Panc1 (cell line): ENCODE results near the gene SPACA7. TPM values are rescaled to one million over a fixed set of nuclear protein-coding genes. Genes with fewer than 3 reads are reported as not detected.

ENCODE experiments used
- ATAC-seq: fragments of 200-7000 bp; cut with Tn5 transposase; 2 replicates; pipeline ENCODE4 v1.9.1; 2020; ENCODE audit warnings: mild to moderate bottlenecking, moderate library complexity
- BruUV-seq: library from RNA; stranded (reverse); fragments of 400-500 nt; replicated peaks from 2 replicates; lab custom pipeline; 2021; lab: Mats Ljungman, UMichigan
- CTCF ChIA-PET: fragments of 300-600 bp; sonication (Branson Sonifier 250); formaldehyde crosslinking; loops from one replicate; lab custom pipeline; 2022; ENCODE audit warnings: antibody characterized with exemption; lab: Charles Lee
- POLR2A ChIA-PET: fragments of 300-600 bp; sonication (Branson Sonifier 250); formaldehyde crosslinking; loops from one replicate; lab custom pipeline; 2022; ENCODE audit warnings: antibody characterized with exemption; lab: Charles Lee
- DNase-seq: peaks from one replicate; pipeline ENCODE4 v3.0.0-alpha.2; 2010; ENCODE audit warnings: low read depth, low spot score
- H3K27ac ChIP-seq: 2 replicates; pipeline ENCODE4 v1.5.1; 2011; ENCODE audit warnings: mild to moderate bottlenecking, low read length, inconsistent platforms
- H3K27me3 ChIP-seq: fragments of 200-500 bp; sonication (Bioruptor generic); 2 replicates; pipeline ENCODE4 v1.6.0; 2014; ENCODE audit warnings: low read length, inconsistent platforms; ENCODE audit not compliant: control insufficient read depth, insufficient read depth
- H3K36me3 ChIP-seq: fragments of 200-500 bp; sonication (Bioruptor generic); 2 replicates; pipeline ENCODE4 v1.5.1; 2014; ENCODE audit warnings: inconsistent platforms, mild to moderate bottlenecking, low read length, moderate library complexity; ENCODE audit not compliant: control insufficient read depth, insufficient read depth
- H3K4me1 ChIP-seq: 2 replicates; pipeline ENCODE4 v1.5.1; 2011; ENCODE audit warnings: inconsistent platforms, mild to moderate bottlenecking, low read length, moderate library complexity; ENCODE audit not compliant: control insufficient read depth, insufficient read depth
- H3K4me3 ChIP-seq, 2 experiments: 2 replicates each; pipeline ENCODE4 v1.5.1; 2011 to 2012; ENCODE audit warnings: low read depth in 2 of 2, low read length in 2 of 2, mild to moderate bottlenecking in 2 of 2, inconsistent platforms in 1 of 2, moderate library complexity in 1 of 2
- H3K9me3 ChIP-seq: fragments of 200-500 bp; sonication (Bioruptor generic); 2 replicates; pipeline ENCODE4 v1.5.1; 2014; ENCODE audit warnings: low read depth, mild to moderate bottlenecking, inconsistent platforms, low read length, moderate library complexity; ENCODE audit not compliant: control insufficient read depth, insufficient read depth
- POLR2AphosphoS5 ChIP-seq: IDR thresholded peaks from 2 replicates; pipeline ENCODE4 v1.6.1; 2012; ENCODE audit warnings: mild to moderate bottlenecking, low read depth, low read length, moderate library complexity
- SIN3A ChIP-seq: IDR thresholded peaks from 2 replicates; pipeline ENCODE4 v1.6.1; 2012; ENCODE audit warnings: low read depth, mild to moderate bottlenecking, low read length, moderate library complexity, borderline replicate concordance; ENCODE audit not compliant: insufficient read depth
- TCF7L2 ChIP-seq: IDR thresholded peaks from 2 replicates; pipeline ENCODE4 v1.6.1; 2011; ENCODE audit warnings: mild to moderate bottlenecking, low read depth, low read length, inconsistent platforms
- in situ Hi-C: cut with HindIII; loops from 2 replicates; pipeline ENCODE4 v1.10.0; 2016; ENCODE audit warnings: low sequenced_read_pairs, low pct_unique_long_range_greater_than_20kb
- intact Hi-C: fragments of 100-400 bp; cut with micrococcal nuclease; formaldehyde crosslinking; loops from one replicate; pipeline ENCODE4 v1.10.0; 2022; ENCODE audit not compliant: unreplicated experiment
- total RNA-seq: library from RNA; stranded (reverse); gene quantifications from one replicate; pipeline ENCODE4 v1.2.1, GENCODE V29; 2021; ENCODE audit not compliant: unreplicated experiment
- TF ChIP-seq, protein P1 (sequence below): fragments of 450-650 bp; IDR thresholded peaks from 2 replicates; pipeline ENCODE4 v1.5.1; 2017; ENCODE audit warnings: mild to moderate bottlenecking
- TF ChIP-seq, protein P2 (sequence below), 2 experiments: IDR thresholded peaks; 2 replicates each; pipeline ENCODE4 v1.6.1; 2011 to 2012; ENCODE audit warnings: low read depth in 2 of 2, control low read depth in 1 of 2, low read length in 1 of 2, mild to moderate bottlenecking in 1 of 2, moderate library complexity in 1 of 2; ENCODE audit not compliant: insufficient read depth in 1 of 2

Gene SPACA7
- total RNA-seq, 1 experiment from 2014 or later = not detected

DNA sequence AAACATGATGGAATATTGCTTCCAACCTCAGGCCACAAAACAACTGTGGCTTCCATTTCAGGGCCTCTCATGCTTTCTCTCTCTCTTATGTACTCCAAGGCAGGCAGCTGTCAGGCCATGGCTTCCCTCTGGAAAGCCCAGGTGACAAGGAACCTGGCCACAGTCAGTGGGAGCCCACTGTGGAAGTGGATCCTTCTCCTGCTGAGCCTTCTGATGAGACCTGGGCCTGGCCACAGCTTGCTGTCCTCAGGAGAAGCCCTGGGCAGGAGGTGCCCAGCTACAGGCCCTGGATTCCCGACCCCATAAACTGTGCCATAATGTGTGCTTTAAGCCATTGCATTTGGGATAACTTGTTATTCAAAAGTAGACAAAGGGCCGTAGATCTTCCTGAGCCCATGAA, 71.2 kb downstream of the SPACA7 start:
- Histone ChIP-seq H3K27ac (no peak overlapping the region), H3K36me3 (no peaks in the 10 kb centered on the region), H3K4me3 (no peak overlapping the region), H3K9me3 (no peaks in the 10 kb centered on the region), H3K27me3 (no peaks in the 10 kb centered on the region), H3K4me1 (no peaks in the 10 kb centered on the region)
- ATAC-seq (no peak), DNase-seq (no peak)
- BruUV-seq = no TSS peak
- in situ Hi-C loops = no loop called here
- TF ChIP-seq, protein P1, sequence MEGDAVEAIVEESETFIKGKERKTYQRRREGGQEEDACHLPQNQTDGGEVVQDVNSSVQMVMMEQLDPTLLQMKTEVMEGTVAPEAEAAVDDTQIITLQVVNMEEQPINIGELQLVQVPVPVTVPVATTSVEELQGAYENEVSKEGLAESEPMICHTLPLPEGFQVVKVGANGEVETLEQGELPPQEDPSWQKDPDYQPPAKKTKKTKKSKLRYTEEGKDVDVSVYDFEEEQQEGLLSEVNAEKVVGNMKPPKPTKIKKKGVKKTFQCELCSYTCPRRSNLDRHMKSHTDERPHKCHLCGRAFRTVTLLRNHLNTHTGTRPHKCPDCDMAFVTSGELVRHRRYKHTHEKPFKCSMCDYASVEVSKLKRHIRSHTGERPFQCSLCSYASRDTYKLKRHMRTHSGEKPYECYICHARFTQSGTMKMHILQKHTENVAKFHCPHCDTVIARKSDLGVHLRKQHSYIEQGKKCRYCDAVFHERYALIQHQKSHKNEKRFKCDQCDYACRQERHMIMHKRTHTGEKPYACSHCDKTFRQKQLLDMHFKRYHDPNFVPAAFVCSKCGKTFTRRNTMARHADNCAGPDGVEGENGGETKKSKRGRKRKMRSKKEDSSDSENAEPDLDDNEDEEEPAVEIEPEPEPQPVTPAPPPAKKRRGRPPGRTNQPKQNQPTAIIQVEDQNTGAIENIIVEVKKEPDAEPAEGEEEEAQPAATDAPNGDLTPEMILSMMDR = no peak
- TF ChIP-seq SIN3A = no peak
- CTCF ChIA-PET = no interaction called here
- POLR2A ChIA-PET = no interaction called here
- intact Hi-C loops = loop anchor here (10.0 kb wide), 1 partner anchor 93 kb away; no protein-coding TSS in a partner anchor

DNA sequence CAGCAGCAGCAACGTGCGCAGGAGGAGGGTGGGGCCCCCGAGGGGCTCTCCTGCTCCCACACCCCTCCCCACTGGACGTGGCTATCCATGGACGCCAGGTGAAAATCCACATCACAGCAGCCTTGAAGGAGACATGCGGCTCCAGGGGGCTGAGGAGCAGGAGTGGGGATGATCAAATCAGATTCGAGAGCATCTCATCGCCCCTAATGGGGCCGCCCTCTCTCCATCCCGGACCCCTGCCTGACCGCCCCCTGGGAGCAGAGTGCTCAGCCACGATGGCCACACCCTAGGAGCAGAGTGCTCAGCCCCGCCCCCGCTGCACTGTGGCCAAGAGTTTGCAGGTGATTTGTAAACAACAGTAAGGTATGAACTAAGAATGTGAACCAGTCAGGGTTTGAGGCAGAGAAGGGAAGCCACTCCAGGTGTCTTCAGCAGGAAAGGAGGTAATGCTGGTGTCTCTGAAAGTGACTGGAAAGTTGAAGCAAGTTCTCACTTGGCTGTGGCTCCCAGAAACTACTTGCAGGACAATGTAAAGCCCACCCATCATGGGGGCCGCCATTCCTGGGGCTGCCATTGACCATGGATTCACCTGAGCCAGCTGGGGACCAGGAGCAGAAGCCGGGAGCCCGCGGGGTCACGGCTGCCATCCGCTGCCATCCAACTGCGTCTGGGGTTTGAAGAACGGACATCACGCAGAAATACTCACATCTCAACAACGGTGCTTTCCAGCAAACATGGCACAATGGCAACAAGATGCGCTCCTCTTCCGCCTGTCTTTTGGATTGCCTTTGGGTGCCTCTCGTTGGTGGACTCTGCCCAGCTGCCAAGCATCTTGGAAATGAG, 71.8 kb downstream of the SPACA7 start:
- no peak for DNase-seq
- in situ Hi-C loops = no loop called here
- Histone ChIP-seq H3K9me3 (no peaks in the 10 kb centered on the region), H3K27me3 (no peaks in the 10 kb centered on the region), H3K36me3 (no peaks in the 10 kb centered on the region), H3K27ac (no peak overlapping the region), H3K4me1 (no peaks in the 10 kb centered on the region), H3K4me3 (no peak overlapping the region)
- ATAC-seq = no peak
- TF ChIP-seq, protein P1 = no peak
- TF ChIP-seq SIN3A (no peak), TCF7L2 (no peak), POLR2AphosphoS5 (no peak)
- TF ChIP-seq, protein P2, sequence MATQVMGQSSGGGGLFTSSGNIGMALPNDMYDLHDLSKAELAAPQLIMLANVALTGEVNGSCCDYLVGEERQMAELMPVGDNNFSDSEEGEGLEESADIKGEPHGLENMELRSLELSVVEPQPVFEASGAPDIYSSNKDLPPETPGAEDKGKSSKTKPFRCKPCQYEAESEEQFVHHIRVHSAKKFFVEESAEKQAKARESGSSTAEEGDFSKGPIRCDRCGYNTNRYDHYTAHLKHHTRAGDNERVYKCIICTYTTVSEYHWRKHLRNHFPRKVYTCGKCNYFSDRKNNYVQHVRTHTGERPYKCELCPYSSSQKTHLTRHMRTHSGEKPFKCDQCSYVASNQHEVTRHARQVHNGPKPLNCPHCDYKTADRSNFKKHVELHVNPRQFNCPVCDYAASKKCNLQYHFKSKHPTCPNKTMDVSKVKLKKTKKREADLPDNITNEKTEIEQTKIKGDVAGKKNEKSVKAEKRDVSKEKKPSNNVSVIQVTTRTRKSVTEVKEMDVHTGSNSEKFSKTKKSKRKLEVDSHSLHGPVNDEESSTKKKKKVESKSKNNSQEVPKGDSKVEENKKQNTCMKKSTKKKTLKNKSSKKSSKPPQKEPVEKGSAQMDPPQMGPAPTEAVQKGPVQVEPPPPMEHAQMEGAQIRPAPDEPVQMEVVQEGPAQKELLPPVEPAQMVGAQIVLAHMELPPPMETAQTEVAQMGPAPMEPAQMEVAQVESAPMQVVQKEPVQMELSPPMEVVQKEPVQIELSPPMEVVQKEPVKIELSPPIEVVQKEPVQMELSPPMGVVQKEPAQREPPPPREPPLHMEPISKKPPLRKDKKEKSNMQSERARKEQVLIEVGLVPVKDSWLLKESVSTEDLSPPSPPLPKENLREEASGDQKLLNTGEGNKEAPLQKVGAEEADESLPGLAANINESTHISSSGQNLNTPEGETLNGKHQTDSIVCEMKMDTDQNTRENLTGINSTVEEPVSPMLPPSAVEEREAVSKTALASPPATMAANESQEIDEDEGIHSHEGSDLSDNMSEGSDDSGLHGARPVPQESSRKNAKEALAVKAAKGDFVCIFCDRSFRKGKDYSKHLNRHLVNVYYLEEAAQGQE (IDR thresholded peaks at IDR 0.05; ENCODE audit: insufficient read depth in 1 of 2, low read depth in 2 of 2, low read length in 1 of 2) = no peak
- ChIA-PET POLR2A (no interaction called here), CTCF (no interaction called here)
- no TSS peak for BruUV-seq
- intact Hi-C loops = loop anchor here (10.0 kb wide), 1 partner anchor 93 kb away; no protein-coding TSS in a partner anchor
